Thoracic aorta (tissue), 2 donors: ENCODE data around the gene MED13. TPM values are rescaled to one million over a fixed set of nuclear protein-coding genes. Genes with fewer than 3 reads are reported as not detected.

ENCODE experiments used
- ATAC-seq: fragments of 150-250 bp; one replicate; pipeline ENCODE4 v1.8.0; 2017; ENCODE audit warnings: low read depth; ENCODE audit not compliant: insufficient number of reproducible peaks, low FRiP score
- DNase-seq: peaks from one replicate; pipeline ENCODE4 v3.0.0-alpha.2; 2020; ENCODE audit warnings: low spot score
- H3K27ac ChIP-seq, 2 donors: fragments of 200-600 bp; sonication (generic); 1 replicate in 1 of 2; 2 replicates in 1 of 2; pipeline ENCODE4 v1.5.1; 2016; ENCODE audit warnings: mild to moderate bottlenecking in 2 of 2, moderate library complexity in 2 of 2
- H3K27me3 ChIP-seq: fragments of 200-600 bp; sonication (generic); replicated peaks from 2 replicates; pipeline ENCODE4 v1.6.0; 2016; ENCODE audit warnings: mild to moderate bottlenecking; ENCODE audit not compliant: insufficient read depth
- H3K36me3 ChIP-seq: fragments of 200-600 bp; sonication (generic); one replicate; pipeline ENCODE4 v1.5.1; 2016
- H3K4me1 ChIP-seq, 2 donors: fragments of 200-600 bp; sonication (generic); 1 replicate in 1 of 2; 2 replicates in 1 of 2; pipeline versions ENCODE4 v1.5.1 to v1.6.0; 2016; ENCODE audit warnings: low read depth in 2 of 2, mild to moderate bottlenecking in 1 of 2; ENCODE audit not compliant: control insufficient read depth in 1 of 2
- H3K4me3 ChIP-seq: fragments of 200-600 bp; sonication (generic); 2 replicates; pipeline ENCODE4 v1.5.1; 2016; ENCODE audit warnings: mild to moderate bottlenecking
- H3K9me3 ChIP-seq: fragments of 200-600 bp; sonication (generic); 2 replicates; pipeline ENCODE4 v1.5.1; 2016
- total RNA-seq, 2 donors: library from RNA; depleted of rRNA; stranded (reverse); fragments of >200 nt; gene quantifications; one replicate each; pipeline versions ENCODE4 v1.1.0 to v1.2.3, GENCODE V29; 2016
- TF ChIP-seq, protein P1 (sequence below): fragments of 200-600 bp; sonication (generic); IDR thresholded peaks from one replicate; pipeline ENCODE4 v1.5.1; 2019; ENCODE audit warnings: antibody characterized with exemption

Gene MED13
- total RNA-seq, 2 donors from 2014 or later, result 87.6 to 92.2 TPM

GRCh38 chr17:62032480-62032879 lies 32.6 kb downstream of the MED13 start:
- Histone ChIP-seq H3K9me3 (no peaks in the 10 kb centered on the region), H3K27ac (no peak overlapping the region), H3K27me3 (no peaks in the 10 kb centered on the region), H3K4me3 (no peak overlapping the region), H3K4me1 (no peaks in the 10 kb centered on the region), H3K36me3 (peaks cover 57% of the 10 kb centered on the region)
- TF ChIP-seq, protein P1, sequence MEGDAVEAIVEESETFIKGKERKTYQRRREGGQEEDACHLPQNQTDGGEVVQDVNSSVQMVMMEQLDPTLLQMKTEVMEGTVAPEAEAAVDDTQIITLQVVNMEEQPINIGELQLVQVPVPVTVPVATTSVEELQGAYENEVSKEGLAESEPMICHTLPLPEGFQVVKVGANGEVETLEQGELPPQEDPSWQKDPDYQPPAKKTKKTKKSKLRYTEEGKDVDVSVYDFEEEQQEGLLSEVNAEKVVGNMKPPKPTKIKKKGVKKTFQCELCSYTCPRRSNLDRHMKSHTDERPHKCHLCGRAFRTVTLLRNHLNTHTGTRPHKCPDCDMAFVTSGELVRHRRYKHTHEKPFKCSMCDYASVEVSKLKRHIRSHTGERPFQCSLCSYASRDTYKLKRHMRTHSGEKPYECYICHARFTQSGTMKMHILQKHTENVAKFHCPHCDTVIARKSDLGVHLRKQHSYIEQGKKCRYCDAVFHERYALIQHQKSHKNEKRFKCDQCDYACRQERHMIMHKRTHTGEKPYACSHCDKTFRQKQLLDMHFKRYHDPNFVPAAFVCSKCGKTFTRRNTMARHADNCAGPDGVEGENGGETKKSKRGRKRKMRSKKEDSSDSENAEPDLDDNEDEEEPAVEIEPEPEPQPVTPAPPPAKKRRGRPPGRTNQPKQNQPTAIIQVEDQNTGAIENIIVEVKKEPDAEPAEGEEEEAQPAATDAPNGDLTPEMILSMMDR, result no peak
- DNase-seq (no peak), ATAC-seq (no peak)

GRCh38 chr17:62030264-62030663 lies 34.8 kb downstream of the MED13 start:
- no peak for DNase-seq
- Histone ChIP-seq H3K4me1 (peaks cover 0 to 9% of the 10 kb centered on the region in 2 donors), H3K36me3 (peaks cover 65% of the 10 kb centered on the region), H3K4me3 (no peak overlapping the region), H3K27ac (no peak overlapping the region), H3K27me3 (no peaks in the 10 kb centered on the region), H3K9me3 (no peaks in the 10 kb centered on the region)
- TF ChIP-seq, protein P1, result no peak
- ATAC-seq, result no peak

DNA sequence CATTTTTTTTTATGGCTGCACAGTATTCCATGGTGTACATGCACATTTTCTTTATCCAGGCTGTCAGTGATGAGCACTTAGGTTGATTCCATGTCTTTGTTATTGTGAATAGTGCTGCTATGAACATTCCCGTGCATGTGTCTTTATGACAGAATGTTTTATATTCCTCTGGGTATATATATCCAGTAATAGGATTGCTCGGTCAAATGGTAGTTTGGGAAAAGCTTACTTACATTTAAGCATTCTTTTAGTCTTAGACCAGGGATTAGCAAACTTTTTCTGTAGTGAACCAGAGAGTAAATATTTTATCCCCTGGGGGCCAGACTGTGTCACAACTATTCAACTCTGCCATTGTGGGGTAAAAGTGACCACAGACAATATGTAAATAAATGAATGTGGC lies 40.2 kb downstream of the MED13 start:
- H3K27me3 ChIP-seq, result no peaks in the 10 kb centered on the region
- ATAC-seq (no peak), DNase-seq (no peak)
- no peak overlapping the region for H3K4me3 ChIP-seq
- TF ChIP-seq, protein P1, result no peak
- H3K27ac ChIP-seq, result no peak overlapping the region
- peaks cover 41% of the 10 kb centered on the region for H3K36me3 ChIP-seq
- peaks cover 0 to 9% of the 10 kb centered on the region in 2 donors for H3K4me1 ChIP-seq
- no peaks in the 10 kb centered on the region for H3K9me3 ChIP-seq

- H3K36me3 ChIP-seq, result peaks cover 11% of the 10 kb centered on the region
- no peak overlapping the region for H3K27ac ChIP-seq
- H3K9me3 ChIP-seq, result no peaks in the 10 kb centered on the region
- no peaks in the 10 kb centered on the region for H3K27me3 ChIP-seq
- DNase-seq (no peak), ATAC-seq (no peak)
- H3K4me1 ChIP-seq, result peaks cover 5 to 10% of the 10 kb centered on the region in 2 donors
- H3K4me3 ChIP-seq, result no peak overlapping the region
- TF ChIP-seq, protein P1, result no peak
Measured at GRCh38 chr17:62017912-62018311, 47.2 kb downstream of the MED13 start.

GRCh38 chr17:62017496-62017895 lies 47.6 kb downstream of the MED13 start:
- no peak overlapping the region for H3K4me3 ChIP-seq
- peaks cover 7% of the 10 kb centered on the region for H3K36me3 ChIP-seq
- TF ChIP-seq, protein P1, result no peak
- ATAC-seq, result no peak
- no peak for DNase-seq
- H3K9me3 ChIP-seq, result no peaks in the 10 kb centered on the region
- no peak overlapping the region for H3K27ac ChIP-seq
- no peaks in the 10 kb centered on the region for H3K27me3 ChIP-seq
- H3K4me1 ChIP-seq, result peaks cover 5 to 10% of the 10 kb centered on the region in 2 donors
